ENCODE data around the gene TAS1R3. TPM values are rescaled to one million over a fixed set of nuclear protein-coding genes. Genes with fewer than 3 reads are reported as not detected.

TAS1R3 gene
- total RNA-seq, 2 experiments from 2014 or later = 0.13 to 0.14 TPM

DNA sequence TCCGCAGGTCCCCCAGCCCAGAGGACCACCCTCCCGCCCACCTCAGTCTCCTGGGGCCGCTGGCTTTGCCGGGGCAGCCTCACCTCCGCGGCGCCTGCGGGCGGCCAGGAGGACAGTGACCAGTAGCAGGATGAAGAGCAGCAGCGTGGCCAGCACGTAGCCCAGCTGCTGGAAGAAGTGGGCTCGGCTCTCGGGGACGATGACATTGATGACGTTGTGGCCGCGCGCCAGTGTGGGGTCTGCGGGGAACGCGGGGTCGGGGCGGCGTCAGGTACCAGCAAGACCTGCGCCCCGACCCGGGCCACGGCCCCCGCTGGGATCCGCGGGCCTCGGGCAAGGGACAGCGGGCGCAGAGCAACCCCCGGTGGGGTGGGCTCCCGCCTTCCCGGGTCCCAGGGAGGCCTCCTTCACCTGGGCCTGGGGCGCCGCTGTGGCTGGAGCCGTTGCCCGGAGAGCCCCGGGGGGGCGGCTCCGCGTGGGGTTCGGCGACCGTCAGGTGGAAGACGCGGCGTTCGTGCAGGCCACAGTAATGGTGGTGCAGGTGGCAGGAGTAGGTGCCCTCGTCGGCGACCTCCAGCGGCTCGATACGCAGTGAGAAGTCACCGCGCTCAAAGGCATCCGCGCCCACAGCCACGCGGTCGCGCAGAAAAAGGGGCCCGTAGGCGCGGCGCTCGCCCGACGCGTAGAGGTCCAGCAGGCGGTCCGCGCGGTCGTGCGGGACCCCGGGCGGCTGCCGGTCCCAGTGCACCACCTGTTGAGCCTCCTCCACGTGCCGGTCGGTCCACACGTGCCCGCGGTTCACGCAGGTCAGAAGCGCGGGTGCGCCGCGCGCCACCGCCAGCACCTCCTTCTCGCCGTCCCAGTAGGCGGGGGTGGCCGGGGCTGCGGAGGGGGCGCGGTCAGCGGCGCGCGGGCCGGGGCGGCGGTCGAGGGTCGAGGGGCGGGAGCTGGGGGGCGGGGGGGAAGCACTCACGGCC is 23.5 kb downstream of the TAS1R3 start:
- no peak overlapping the region for H3K27ac Mint-ChIP-seq
- intact Hi-C loops (cut with micrococcal nuclease) = no loop called here
- no peak overlapping the region for H3K4me3 Mint-ChIP-seq
- peaks cover 12% of the 10 kb centered on the region for H3K27me3 Mint-ChIP-seq
- ChIA-PET POLR2A (interaction anchor here (0.6 to 1.1 kb wide), 3 partner anchors 17 to 239 kb away, joined by 3 to 4 read pairs (median 3); partner anchors contain the start of gene C1orf159), CTCF (interaction anchor here (0.6 to 3.8 kb wide), 3 partner anchors 17 to 96 kb away, joined by 3 to 40 read pairs (median 9); no protein-coding TSS in a partner anchor)
- ATAC-seq (no peak), DNase-seq (no peak)
- no peak for TF ChIP-seq CTCF (IDR thresholded peaks at IDR 0.05)
- no peaks in the 10 kb centered on the region for H3K36me3 Mint-ChIP-seq (ENCODE audit: low read depth)
- peaks cover 28% of the 10 kb centered on the region for H3K4me1 Mint-ChIP-seq (ENCODE audit: low read depth)
- no peaks in the 10 kb centered on the region for H3K9me3 Mint-ChIP-seq

GRCh38 chr1:1355416-1355815 is 24.3 kb downstream of the TAS1R3 start:
- no peaks in the 10 kb centered on the region for H3K36me3 Mint-ChIP-seq (ENCODE audit: low read depth)
- no peak for DNase-seq
- no peak overlapping the region for H3K27ac Mint-ChIP-seq
- H3K4me3 Mint-ChIP-seq = no peak overlapping the region
- intact Hi-C loops (cut with micrococcal nuclease) = no loop called here
- peaks cover 12% of the 10 kb centered on the region for H3K27me3 Mint-ChIP-seq
- no peak for ATAC-seq
- POLR2A ChIA-PET = interaction anchor here (1.1 kb wide), 1 partner anchor 16 kb away, joined by 3 read pairs; no protein-coding TSS in a partner anchor
- CTCF ChIA-PET = interaction anchor here (1.2 kb wide), 1 partner anchor 16 kb away, joined by 9 read pairs; no protein-coding TSS in a partner anchor
- TF ChIP-seq CTCF (IDR thresholded peaks at IDR 0.05) = no peak
- H3K4me1 Mint-ChIP-seq (ENCODE audit: low read depth) = peaks cover 28% of the 10 kb centered on the region
- H3K9me3 Mint-ChIP-seq = no peaks in the 10 kb centered on the region

DNA sequence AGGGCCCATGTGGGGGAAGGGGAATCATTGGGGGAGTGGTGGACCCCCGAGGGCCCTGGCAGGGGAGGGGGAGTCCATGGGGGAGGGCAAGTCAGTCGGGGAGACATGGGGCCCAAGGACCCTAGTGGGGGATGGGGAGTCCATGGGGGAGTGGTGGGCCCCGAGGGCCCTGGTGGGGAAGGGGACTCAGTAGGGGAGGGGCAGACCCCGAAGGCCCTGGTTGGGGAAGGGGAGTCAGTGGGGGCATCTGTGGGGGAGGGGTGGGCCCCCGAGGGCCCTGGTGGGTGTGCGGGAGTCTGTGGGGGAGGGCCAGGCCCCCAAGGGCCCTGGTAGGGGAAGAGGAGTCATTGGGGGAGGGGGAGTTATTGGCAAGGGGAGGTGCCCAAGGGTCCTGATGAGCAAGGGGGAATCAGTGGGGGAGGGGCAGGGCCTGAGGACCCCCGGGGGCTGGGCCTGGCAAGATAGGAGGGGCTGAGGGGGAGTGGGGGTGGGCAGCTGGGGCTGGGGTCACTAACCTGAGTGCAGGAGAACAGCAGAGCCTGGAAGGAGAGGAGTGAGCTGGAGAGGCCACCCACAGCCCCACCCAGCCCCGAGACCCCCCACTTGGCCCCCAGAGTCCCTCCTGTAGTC is 25.2 kb downstream of the TAS1R3 start:
- POLR2A ChIA-PET = interaction anchor here (1.1 to 1.2 kb wide), 2 partner anchors 16 to 19 kb away, joined by 3 read pairs; partner anchors contain the start of gene AURKAIP1
- Mint-ChIP-seq H3K36me3 (ENCODE audit: low read depth) (no peaks in the 10 kb centered on the region), H3K4me3 (no peak overlapping the region), H3K27ac (no peak overlapping the region), H3K9me3 (no peaks in the 10 kb centered on the region), H3K27me3 (peaks cover 12% of the 10 kb centered on the region), H3K4me1 (ENCODE audit: low read depth) (peaks cover 28% of the 10 kb centered on the region)
- CTCF ChIA-PET = interaction anchor here (1.2 kb wide), 1 partner anchor 15 kb away, joined by 9 read pairs; no protein-coding TSS in a partner anchor
- intact Hi-C loops (cut with micrococcal nuclease) = no loop called here
- TF ChIP-seq CTCF (IDR thresholded peaks at IDR 0.05) = no peak
- ATAC-seq (no peak), DNase-seq (no peak)

DNA sequence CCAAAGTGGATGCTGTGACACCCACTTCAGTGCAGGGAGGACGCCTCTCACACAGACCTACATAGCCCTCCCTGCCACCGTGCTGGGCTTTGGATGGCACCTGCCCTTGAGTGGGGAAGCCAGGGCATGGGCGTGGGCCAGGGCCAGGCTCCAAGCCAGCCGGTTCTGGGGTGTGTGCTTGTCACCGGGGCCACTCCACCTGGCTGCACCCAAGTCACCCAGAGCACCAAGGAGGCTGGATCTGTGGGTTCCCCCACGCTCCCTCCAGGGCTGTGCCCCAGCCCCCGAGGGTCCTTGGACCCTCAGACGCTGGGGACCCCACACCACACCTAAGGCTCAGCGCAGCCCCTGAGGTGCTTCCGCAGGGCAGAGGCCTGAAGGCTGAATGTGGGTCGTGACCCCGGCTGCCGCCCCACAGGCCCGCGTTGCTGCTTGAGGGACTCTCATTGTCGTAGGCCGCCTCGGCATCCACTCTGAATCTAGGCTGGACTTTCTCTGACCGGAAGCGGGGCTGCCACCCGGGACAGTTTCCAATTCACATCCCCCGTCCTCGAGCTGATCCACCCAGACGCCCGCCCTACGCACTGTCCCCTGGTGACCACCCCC is 25.8 kb downstream of the TAS1R3 start:
- intact Hi-C loops (cut with micrococcal nuclease) = no loop called here
- peaks cover 27% of the 10 kb centered on the region for H3K4me1 Mint-ChIP-seq (ENCODE audit: low read depth)
- H3K27ac Mint-ChIP-seq = no peak overlapping the region
- H3K9me3 Mint-ChIP-seq = no peaks in the 10 kb centered on the region
- peaks cover 12% of the 10 kb centered on the region for H3K27me3 Mint-ChIP-seq
- no peak overlapping the region for H3K4me3 Mint-ChIP-seq
- CTCF ChIA-PET = no interaction called here
- DNase-seq (no peak), ATAC-seq (peak; percentile 23)
- POLR2A ChIA-PET = interaction anchor here (1.2 to 2.4 kb wide), 2 partner anchors 14 to 18 kb away, joined by 3 to 10 read pairs; partner anchors contain the start of gene AURKAIP1
- H3K36me3 Mint-ChIP-seq (ENCODE audit: low read depth) = no peaks in the 10 kb centered on the region
- TF ChIP-seq CTCF (IDR thresholded peaks at IDR 0.05) = no peak
